Upper lobe of left lung (tissue), 4 donors: ENCODE data around the gene PLGRKT.

Source experiments
- CTCF ChIP-seq, 6 experiments: fragments of 450-650 bp in 4 of 6; fragments of 200-600 bp in 2 of 6; sonication (generic) in 2 of 6; IDR thresholded peaks; one replicate each; pipeline ENCODE4 v1.5.1; 2016 to 2019; ENCODE audit warnings: antibody characterized with exemption in 6 of 6
- EP300 ChIP-seq, 4 donors: sonication (generic); formaldehyde crosslinking; IDR thresholded peaks; one replicate each; pipeline ENCODE4 v1.5.1; 2017; ENCODE audit warnings: antibody characterized with exemption in 4 of 4, control low read depth in 2 of 4
- POLR2A ChIP-seq, 4 donors: fragments of 450-650 bp; IDR thresholded peaks; one replicate each; pipeline ENCODE4 v1.5.1; 2016 to 2017; ENCODE audit warnings: antibody characterized with exemption in 4 of 4, mild to moderate bottlenecking in 2 of 4

DNA sequence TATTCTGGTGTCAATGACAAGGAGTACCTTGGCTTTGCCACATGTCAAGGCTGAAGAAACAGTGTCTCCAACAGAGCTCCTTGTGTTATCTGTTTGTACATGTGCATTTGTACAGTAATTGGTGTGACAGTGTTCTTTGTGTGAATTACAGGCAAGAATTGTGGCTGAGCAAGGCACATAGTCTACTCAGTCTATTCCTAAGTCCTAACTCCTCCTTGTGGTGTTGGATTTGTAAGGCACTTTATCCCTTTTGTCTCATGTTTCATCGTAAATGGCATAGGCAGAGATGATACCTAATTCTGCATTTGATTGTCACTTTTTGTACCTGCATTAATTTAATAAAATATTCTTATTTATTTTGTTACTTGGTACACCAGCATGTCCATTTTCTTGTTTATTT is 32.4 kb upstream of the PLGRKT start:
- TF ChIP-seq CTCF (IDR thresholded peaks at IDR 0.05), result no peak
- no peak for TF ChIP-seq POLR2A (IDR thresholded peaks at IDR 0.05)
- TF ChIP-seq EP300 (IDR thresholded peaks at IDR 0.05), result no peak
